GM06990 (cell line): Measurements from ENCODE around the gene ERC2.

ENCODE experiments used
- DNase-seq: peaks from one replicate; pipeline ENCODE4 v3.0.0-alpha.2; 2011; ENCODE audit not compliant: insufficient read length; ENCODE audit errors: extremely low read depth
- H3K27me3 ChIP-seq: replicated peaks from 2 replicates; pipeline ENCODE4 v1.6.0; 2011; ENCODE audit warnings: low read length; ENCODE audit not compliant: control insufficient read depth, insufficient read depth
- H3K36me3 ChIP-seq: 2 replicates; pipeline ENCODE4 v1.5.1; 2011; ENCODE audit warnings: low read length; ENCODE audit not compliant: control insufficient read depth, insufficient read depth
- H3K4me3 ChIP-seq: replicated peaks from 2 replicates; pipeline ENCODE4 v1.5.1; 2011; ENCODE audit warnings: low read depth, mild to moderate bottlenecking, control low read depth, low read length
- CTCF ChIP-seq: IDR thresholded peaks from 2 replicates; pipeline ENCODE4 v1.5.1; 2011; ENCODE audit warnings: low read length, control low read depth, mild to moderate bottlenecking, inconsistent platforms; ENCODE audit not compliant: insufficient read depth, poor library complexity, severe bottlenecking

The ERC2 gene

GRCh38 chr3:55622116-55622515 lies 846.2 kb downstream of the ERC2 start:
- Histone ChIP-seq H3K27me3 (no peaks in the 10 kb centered on the region), H3K4me3 (no peak overlapping the region), H3K36me3 (no peaks in the 10 kb centered on the region)
- DNase-seq: no peak
- no peak for TF ChIP-seq CTCF

GRCh38 chr3:55621648-55622047 lies 846.6 kb downstream of the ERC2 start:
- no peak for TF ChIP-seq CTCF
- H3K4me3 ChIP-seq: no peak overlapping the region
- H3K27me3 ChIP-seq: no peaks in the 10 kb centered on the region
- H3K36me3 ChIP-seq: no peaks in the 10 kb centered on the region
- DNase-seq: no peak

DNA sequence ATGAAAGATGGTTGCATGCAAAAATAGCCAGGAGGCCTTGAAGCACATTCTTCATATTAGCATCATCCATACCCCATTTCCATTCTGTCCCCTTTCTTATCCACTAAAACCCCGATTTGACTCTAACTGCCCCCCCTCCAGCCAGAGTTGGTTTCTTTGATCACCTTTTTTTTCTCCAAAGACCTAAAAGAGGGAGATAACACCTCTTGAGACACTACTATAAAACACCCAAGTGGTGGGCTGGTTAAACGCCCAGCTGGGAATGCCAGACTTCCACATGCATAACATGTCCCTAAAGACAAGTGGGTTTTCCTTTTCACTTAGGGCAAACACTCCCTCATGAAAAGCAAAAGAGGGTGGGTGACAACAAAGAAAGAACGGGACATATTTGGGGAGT lies 847.2 kb downstream of the ERC2 start:
- TF ChIP-seq CTCF: no peak
- H3K4me3 ChIP-seq: no peak overlapping the region
- no peaks in the 10 kb centered on the region for H3K36me3 ChIP-seq
- no peaks in the 10 kb centered on the region for H3K27me3 ChIP-seq
- no peak for DNase-seq

DNA sequence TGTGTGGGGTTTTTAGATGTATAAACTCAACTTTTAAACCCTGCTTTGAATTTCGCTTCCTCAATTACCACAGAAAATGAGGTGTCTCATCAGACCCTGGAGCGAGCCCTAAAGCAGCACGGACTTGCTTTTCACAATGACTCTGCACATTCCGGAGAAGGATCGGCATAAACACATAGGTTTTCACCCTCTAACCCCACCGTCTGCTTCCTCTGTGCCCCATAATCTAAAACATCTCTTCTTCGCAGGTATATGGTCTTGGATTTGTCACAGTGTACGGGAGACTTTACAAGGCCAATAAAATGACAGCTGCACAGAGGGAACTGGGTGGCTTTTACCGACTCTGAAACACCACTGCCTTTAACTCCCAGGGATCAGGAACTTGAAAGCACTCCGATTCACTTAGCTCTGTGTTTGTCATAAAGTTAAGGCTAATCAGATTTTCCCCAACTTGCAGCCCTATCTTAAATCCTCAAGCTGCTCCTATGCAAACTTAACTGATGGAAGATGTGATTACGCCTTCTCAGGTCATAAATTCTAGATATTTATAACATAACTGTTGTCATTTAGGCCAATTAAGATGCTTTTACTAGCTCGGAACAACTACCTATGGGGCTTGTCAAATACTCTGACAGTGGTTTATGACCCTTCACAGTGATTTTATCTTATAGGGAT lies 847.8 kb downstream of the ERC2 start:
- Histone ChIP-seq H3K27me3 (no peaks in the 10 kb centered on the region), H3K4me3 (no peak overlapping the region), H3K36me3 (no peaks in the 10 kb centered on the region)
- DNase-seq: peak; percentile 35
- no peak for TF ChIP-seq CTCF

- TF ChIP-seq CTCF: no peak
- H3K4me3 ChIP-seq: no peak overlapping the region
- H3K27me3 ChIP-seq: no peaks in the 10 kb centered on the region
- no peaks in the 10 kb centered on the region for H3K36me3 ChIP-seq
- DNase-seq: no peak
These were observed 849.0 kb downstream of the ERC2 start for GRCh38 chr3:55619046-55619808.
